CD4-positive, alpha-beta T cell treated with Interleukin-17A for 4 hours (primary cell): Measurements from ENCODE around the gene ATG4B.
A peak's percentile ranks its signal among the peaks of the same experiment; 100 is the strongest.

Experiments
- DNase-seq: peaks from one replicate; pipeline ENCODE4 v3.0.0-alpha.2; 2020; ENCODE audit warnings: mixed read lengths

ATG4B gene

DNA sequence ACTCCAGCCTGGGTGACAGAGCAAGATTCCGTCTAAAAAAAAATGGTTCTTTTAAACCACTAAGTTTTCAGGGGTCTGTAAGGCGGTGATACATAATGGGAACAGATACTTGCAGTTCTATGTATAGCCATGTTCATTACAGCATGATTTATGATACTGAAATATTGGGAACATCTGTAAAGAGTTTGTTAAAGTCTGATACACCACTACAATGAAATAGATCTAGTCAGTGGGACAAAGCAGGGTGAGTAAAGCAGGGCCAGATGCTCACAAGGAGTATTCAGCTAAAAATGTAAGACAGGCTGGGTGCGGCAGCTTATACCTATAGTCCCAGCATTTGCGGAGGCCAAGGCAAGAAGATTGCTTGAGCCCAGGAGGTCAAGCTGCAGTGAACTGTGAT is 58.2 kb downstream of the ATG4B start:
- DNase-seq: no peak

DNA sequence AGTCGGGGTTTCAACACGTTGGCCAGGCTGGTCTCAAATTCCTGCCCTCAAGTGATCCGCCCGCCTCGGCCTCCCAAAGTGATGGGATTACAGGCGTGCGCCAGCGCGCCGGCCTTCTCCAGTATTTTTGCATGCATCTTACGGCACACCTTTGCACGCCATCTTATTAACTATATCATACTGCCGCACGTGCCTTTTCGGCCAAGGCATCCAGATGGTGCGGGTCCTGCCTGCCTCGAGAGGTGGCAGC is 63.6 kb downstream of the ATG4B start:
- DNase-seq: no peak

DNA sequence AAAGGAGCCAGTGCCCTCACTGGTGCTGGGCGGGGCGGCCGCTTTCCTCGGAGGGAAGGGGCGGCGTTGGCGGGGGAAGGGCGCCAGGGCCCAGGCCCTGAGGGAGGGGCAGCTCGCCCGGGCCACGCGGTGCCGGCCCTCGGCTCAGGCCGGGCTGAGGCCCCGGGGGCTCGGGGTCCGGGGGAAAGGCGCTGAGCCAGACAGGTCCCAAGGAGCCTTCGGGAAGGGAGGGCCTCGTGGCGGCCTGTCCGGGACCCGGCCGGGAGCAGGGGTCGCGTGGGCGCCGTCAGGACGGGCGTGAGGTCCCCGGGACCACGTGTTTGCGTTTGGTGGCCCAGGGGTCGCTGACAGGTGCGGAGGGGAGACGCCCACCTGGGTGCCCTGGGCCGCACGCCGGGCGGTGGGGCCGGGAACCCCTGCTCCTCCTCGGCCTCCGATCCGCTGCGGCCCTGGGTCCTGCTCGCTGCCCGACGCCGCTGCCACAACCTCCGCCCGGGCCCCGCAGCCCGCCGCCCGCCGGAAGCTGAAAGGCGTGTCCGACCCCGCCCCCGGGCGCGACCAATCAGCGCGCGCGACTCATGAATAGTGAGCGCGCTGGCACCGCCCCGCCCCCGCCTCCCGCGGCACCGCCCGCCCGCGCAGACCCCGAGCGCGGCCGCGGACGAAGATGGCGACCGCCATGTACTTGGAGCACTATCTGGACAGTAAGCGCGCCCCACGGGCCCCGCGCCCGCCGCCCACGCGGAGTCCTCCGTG is 64.1 kb downstream of the ATG4B start, which contains the start of gene ING5:
ING5 (plus strand) TSS at position 641 of the 756 bp plus-strand sequence; CDS start at position 668, 27 bp downstream.
- DNase-seq: peak; percentile 99

DNA sequence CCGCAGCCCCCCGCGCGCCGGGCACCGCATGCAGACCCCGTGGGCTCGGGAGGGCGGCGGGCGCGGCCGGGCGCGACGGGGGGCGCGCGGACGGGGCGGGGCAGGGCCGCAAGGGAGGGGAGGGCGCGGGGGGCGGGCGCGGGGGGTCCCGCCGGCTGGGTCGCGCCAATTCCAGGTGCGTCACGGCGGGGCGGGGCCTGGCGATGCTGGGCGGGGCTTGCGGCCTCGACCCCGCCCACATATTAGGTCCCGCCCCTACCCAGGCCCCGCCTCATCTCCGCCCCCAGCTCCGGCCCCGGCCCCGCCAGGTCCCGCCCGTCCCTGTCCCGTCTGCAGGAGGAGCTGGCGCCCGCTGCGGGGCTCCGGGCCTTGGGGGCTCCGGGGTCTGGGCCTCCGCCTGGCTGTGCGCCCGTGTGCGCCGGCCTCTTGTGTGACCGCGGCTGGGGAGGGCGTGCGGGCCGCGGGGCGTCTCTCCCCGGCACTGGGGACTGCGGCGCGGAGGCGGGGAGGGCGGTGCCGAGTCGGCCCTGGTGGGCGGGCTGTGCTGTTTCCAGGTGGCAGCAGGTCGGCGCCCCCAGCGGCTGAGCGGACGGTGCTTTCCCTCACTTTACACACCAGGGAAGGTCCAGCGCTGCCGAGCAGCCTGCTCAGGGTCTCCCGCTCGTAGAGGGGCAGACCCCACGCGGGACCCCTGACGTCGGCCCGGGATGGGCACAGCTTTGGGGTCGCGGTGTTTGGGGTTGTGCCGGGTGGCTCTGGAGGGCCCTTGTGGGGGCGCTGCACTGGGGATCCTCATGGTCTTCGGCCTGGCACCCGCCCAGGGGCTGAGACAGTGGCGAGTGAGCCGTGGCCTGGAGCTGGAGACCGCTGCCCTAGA is 64.9 kb downstream of the ATG4B start:
- peak; percentile 93 for DNase-seq

DNA sequence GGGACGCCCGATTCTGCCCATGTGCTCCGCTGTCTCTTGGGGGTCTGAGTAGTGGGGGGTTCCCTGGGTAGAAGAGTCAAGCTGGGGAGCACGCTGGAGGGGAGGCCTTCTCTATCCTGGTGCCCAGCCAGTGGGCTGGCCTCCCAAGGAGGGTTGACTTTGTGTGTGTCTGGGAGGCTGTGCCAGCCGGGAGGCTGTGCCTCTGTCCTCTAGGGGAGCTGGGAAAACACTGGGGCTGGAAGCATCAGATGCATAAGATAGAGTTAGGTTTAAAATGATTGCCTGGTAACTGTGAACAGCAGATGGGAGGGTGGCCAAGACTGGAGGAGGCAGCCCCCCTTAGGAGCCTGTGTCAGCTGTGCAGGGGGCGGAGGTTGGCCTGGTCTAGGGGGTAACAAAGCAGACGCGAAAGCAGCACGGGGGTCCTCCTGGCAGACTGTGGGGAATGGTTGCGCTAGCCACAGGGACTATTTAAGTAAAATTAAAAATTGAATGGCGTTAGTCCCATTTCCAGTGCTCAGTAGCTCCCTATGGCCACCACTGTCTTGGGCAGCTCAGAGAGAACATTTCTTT is 65.6 kb downstream of the ATG4B start:
- no peak for DNase-seq

DNA sequence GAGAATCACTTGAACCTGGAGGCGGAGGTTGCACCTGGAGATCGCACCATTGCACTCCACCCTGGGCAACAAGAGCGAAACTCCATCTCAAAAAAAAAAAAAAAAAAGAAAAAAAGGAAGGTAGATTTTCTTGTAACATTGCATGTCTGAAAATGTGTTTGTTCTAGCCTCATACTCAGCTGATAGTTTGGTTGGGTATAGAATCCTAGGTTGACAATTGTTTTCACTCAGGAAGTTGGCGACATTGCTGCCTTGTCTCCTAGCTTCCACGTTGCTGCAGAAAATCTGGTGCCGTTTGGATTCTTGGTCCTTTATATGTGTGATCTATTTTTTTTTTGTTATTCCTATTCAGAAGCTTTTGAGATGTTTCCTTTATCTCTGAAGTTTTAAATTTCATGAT is 69.0 kb downstream of the ATG4B start:
- no peak for DNase-seq

DNA sequence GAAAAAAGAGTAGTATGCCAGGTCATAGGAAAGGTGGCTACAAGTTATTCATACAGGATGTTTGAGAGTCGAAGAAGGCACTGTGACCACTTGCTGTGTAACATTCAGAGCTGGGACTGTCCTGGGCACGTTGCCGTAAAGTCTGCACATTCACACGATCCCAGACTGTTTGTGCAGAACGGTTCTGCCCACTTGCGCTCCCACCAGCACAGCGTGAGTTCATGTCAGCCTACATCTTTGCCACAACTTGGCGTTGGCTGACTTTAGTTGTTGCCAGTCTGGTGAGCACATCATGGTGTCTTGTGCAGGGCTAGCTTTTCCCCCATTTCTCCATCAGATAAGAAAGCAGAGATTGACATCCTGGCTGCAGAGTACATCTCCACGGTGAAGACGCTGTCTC is 71.4 kb downstream of the ATG4B start:
- DNase-seq: no peak

DNA sequence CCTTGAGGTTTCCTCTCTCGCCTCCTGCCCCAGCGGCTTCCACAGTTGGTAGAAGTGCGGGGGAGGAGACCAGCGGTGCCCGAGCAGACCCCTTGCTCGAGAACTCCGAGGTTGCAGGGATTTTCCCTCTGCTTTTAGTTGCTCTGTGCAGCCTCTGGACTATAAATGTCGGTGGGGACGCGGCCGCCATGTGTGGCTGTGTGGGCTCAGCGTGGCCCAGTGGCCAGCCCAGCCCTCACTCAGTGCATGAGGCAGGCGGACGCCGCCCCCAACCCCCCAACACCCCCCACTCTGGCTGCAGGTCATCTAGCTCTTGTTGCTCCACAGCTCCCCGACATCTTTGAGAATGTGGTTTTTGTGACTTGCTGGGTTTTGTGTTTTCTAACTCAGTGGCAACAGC is 81.6 kb downstream of the ATG4B start:
- DNase-seq: no peak

DNA sequence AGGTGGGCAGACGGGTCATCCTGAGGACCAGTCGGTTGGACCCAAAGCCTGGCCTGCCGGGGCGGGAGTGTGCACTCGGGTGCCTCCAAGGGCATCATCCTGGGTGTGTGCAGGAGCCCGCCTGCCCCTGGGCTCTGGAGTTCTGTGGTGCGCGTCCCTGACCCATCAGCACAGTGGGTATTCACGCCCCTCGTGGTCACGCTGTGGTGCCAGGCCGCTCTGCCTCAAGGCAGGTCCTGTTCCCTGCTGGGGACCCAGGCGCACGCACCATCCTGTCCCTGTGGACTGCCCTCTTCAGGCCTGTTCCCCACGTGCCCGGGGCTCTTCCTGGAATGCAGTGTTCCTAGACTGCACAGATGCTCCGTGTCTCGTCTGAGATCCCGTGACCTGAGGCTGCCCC is 82.6 kb downstream of the ATG4B start:
- DNase-seq: no peak

DNA sequence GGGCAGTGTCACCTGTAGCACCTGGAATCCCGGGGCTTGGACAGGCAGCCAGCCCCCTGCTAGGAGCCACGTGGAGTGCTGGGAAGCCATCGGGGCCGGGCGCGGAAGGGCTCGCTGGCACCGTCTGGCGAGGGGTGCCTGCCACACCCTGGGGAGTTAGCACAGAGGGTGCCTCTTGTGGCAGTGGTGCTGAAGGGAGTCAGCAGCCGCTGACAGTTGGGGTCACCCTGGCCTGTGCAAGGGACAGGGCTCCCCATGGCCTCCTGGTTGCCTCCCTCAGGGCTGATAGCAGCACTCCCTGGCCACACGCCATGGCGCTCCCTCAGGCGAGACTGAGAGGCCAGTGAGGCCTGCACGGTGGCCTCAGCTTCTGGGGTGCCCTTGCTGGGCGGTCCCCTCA is 83.1 kb downstream of the ATG4B start:
- DNase-seq: no peak

DNA sequence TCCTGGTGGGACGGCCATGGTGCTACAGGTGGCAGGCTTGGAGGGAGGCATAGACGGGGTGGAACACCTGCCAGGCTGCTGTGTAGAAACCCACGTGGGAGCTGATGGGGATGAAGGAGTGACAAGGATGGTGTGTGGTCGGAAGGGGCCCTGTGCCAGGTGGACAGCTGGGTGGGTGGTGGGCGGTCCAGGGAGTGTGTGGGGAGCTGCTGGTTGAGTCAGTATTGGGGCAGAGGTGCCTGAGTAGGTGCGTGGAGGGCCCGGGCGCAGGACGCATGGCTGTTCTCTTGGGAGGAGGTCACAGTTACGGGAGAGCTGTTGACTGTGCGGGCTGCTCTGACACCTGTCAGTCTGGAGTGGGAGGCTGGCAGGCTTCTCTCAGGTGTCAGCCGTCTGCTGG is 84.4 kb downstream of the ATG4B start:
- DNase-seq: no peak

DNA sequence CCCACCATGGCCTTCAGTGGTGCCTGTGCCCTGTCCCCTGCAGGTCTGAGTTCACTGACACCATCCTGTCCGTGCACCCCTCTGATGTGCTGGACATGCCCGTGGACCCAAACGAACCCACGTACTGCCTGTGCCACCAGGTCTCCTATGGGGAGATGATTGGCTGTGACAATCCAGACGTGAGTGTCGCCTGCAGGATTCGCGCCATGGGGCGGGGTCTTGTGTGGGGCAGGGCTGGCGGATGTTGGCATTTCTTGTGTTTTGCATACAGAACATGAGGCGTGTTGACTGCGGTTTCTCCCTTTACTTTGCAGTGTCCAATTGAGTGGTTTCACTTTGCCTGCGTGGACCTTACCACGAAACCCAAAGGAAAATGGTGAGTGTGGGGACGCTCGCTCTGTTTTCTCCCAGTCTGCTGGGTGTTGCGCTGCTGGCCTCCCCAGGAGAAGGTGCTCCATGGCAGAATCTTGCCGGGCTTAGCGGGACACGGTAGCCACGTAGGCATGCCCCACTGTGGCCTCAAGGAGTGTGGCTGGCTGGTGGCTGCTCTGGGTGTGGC is 85.5 kb downstream of the ATG4B start:
- DNase-seq: no peak
